Activated CD4-positive, alpha-beta T cell treated with anti-CD3 and anti-CD28 coated beads, Interleukin-2, amount 50 U/mL, for 1 hour (primary cell): Measurements from ENCODE around the gene GNAT2.
A peak's percentile ranks its signal among the peaks of the same experiment; 100 is the strongest.

Experiments
- DNase-seq: peaks from one replicate; pipeline ENCODE4 v3.0.0-alpha.2; 2020

The GNAT2 gene

DNA sequence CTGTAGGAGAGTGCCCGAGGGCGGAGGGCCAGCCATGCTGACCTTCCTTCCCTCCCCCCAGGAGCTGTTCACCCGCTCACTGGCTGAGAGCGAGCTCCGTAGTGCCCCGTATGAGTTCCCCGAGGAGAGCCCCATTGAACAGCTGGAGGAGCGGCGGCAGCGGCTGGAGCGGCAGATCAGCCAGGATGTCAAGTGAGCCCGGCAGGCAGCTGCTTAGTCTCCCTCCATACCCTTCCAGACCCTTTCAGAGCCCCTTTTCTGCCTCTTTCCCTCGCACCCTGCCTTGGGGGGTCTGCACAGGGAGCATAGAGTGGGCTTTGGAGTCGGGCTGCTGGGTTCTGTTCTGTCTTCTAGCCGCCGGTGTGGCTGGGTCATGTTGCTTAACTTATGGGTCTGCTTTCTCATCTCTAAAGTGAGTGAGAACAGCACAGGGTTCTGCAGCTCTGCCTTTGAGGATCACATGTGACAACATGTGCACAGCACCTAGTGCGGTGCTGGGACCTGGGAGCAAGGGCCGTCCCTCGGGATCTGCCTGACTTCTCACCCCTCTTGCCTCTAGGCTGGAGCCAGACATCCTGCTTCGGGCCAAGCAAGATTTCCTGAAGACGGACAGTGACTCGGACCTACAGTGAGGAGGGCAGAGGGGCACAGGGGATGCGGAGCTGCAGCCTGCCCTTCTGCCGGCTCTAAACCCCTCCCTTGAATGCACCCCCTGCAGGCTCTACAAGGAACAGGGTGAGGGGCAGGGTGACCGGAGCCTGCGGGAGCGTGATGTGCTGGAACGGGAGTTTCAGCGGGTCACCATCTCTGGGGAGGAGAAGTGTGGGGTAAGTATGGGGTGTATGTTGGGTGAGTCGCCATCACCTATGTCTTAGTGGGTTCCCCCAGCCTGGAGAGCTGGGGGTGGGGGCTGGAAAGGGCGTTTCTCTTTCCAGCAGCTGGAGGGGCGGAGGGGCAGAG lies 6.5 kb upstream of the GNAT2 start:
- no peak for DNase-seq

DNA sequence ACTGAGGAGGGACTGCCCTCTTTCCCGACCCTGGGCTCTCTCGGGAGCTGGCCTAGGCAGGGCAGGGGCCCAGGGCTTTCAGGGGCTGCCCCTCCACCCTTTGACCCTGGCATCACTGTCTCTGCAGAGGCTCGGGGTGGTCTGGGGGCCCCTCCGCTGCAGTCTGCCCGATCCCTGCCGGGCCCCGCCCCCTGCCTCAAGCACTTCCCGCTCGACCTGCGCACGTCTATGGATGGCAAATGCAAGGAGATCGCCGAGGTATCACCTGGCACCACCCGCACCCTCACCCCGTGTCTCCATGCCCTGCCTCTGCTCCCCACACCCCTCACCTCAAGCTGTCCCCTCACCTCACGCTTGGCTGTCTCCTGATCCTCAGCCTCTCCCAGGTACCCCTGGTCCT lies 5.8 kb upstream of the GNAT2 start:
- DNase-seq, result no peak

DNA sequence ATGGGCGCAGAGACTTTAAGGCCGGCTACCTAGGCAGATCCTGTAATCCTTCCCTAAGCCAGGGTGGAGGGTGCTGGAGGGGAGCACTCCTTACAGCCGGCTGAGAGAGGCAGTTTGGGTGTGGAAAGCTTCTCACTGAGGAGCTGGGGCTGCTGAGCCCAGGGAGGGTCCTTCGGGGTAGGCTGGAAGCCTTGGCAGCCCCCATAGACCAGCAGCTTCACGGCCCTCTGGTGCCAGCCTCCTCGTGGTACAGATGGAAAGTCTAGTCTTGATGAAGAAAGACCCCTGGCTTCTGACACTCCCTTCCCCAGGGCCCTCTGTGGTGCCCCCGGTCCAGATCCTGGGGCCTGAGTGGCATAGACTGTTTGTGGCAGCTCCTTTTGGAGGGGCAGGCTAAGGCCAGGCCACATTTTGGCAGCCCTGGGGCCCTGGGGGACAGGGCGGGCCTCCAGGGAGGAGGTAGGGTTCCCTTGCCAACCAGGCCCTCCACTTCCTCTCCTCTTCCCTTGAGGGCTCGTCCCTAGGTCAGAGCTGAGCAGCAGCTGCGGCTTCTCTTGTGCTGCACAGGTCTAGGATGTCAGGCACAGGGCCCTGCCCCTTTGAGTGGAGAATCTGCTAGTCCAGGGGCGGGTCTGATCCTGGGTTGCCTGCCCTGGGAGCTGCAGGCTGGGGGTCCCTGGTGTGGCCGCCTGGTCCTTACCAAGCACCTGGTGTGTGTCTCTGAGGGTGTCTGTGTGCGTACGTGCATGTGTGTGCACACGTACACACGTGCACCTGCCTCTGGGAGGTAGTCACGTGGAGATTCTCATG lies 5.0 kb upstream of the GNAT2 start:
- no peak for DNase-seq

DNA sequence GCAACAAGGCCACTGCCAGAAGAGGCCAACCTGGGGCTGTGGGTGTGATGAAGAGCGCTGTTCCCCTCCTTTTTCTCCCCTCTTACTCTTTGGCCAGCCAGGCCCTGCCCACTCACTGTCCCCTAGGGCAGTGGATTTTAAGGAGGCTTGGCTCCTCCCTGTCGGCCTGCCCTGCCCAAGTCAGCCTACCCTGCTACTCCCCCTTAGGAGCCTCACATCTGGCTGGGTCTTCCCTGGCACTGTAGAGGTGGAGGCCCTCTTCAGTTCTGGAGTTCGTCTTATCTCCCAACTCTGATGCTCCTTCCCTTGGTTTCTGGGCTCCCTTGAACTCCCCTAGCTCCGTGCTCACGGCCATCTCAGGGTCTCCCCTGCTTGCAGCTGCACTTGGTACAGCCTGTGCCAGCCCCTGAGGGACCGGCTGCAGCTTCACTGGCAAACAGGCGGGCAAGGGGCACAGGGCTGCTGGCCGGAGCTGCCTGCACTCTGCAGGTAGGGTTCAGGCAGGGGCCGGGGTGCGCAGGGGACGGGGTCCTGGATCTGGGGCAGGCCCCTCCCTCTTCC lies 4.3 kb upstream of the GNAT2 start:
- DNase-seq, result no peak

DNA sequence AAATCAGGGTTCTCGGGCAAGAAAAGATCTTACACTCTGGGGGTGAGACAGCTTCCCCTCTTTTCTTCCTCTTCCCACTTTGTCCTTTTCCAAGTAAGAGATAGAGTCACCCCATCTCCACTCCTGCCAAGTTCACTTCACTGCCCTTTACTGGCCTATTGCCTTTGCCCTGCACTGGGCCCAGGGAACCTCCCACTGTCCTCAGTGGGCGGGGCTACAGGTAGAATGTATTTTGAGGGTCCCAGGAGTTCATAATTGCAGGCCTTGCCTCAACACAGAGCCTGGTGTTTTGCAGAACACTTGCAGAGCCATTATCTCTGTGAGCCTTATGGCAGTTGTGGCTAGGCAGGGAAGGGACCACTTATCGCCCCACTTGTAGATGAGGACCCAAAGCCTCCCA lies 3.5 kb upstream of the GNAT2 start:
- no peak for DNase-seq

DNA sequence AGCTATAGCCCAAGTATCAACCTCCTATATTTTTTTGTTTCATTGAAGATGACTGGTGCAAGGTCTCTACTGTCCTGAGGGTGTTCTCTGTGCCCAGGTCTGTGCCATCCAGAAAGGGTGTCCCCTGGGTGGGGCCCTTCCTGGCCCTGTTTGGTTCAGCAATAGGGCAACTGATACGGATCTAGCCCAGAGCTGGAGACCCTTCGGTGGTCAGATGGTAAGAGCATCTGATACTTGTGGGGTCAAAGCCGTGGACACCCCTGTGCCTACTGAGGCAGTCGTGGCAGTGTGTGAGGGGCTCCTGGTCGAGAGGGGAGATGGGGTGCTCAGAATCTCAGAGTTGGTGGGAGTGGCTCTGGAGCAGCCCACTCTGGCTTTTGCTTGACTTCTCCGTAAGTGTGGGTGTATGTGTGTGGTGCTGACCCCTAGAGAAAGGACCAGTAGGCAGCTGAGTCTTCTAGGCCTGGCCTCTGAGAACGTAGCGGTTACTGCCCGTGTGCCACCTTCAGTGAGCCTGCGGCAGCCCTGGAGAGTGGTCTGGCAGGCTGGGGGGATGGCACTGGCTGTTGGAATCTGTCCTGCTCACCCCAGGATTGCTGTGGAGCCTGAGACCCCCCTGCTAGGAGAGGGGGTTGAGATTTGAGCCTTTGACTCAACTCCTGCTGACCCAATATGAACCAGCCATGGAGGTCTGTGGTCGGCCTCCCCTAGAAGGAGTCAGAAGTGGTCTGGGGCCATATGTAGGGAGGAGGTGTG lies 2.9 kb upstream of the GNAT2 start:
- no peak for DNase-seq

DNA sequence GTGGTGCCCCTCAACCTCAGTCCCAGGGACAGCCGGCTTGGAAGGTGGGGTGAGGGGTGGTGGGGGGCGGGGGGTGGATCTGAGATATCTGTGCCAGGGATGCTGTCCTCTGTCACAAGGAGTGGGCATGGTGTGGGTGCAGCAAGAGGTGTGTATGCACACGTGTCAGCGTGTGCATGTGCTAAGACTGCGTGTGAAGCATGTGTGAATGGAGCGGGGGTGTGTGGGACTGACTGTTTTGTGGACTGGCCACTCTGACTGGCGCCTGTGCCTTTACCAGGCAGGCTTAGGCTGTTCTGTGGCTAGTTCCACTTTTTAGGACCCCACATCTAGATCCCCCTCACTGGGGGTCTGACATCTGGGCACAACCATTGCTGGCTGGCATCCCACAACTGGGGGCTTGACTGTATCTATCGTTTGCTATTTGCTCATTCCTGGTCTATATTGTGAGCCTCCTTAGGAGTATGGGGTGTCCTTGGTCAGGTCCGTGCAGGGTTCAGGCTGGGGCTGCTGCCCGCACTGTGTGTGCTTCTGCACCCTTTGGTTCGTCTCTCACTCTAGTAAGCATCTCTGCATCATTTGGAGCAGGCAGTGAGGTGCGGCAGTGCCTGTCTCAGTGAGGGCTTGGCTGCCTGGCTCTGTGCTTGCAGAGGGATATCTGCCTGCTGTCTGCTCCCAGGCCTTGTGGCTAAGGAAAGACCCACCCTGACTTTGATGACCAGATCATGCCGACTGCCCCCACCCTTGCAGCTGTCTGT lies 2.1 kb upstream of the GNAT2 start:
- DNase-seq, result no peak

DNA sequence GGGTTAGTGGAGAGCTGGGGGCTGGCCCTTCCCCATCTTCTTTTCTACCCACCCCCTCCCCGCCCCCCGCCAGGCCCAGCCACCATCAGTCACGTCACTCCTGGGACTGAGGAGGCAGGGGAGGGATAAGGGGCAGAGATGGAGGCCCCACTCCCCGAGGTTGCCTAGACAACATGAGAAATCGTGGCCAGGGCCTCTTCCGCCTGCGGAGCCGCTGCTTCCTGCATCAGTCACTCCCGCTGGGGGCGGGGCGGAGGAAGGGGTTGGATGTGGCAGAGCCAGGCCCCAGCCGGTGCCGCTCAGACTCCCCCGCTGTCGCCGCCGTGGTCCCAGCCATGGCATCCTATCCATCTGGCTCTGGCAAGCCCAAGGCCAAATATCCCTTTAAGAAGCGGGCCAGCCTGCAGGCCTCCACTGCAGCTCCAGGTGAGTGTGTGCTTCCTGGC lies 1.4 kb upstream of the GNAT2 start:
- DNase-seq, result peak; percentile 98

DNA sequence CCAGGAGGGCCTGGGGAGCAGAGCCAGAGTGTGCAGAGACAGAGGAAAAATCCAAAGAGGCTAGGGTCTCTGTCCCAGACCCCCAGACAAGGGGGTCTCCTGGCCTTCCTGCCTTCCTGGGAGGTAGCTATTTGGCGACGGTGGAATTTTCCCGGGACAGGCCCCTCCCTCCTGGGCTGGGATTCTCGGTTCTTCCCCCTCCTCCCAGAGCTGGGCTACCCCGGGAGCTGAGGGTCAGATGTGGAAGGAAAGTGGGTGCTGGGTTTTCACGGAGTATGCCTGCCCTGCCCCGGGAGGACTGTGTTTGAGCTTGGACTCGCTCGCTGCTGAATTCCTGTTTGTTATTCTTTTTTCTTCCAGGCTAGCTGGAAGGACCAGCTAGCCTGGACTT lies 980 bp upstream of the GNAT2 start:
- DNase-seq, result no peak

DNA sequence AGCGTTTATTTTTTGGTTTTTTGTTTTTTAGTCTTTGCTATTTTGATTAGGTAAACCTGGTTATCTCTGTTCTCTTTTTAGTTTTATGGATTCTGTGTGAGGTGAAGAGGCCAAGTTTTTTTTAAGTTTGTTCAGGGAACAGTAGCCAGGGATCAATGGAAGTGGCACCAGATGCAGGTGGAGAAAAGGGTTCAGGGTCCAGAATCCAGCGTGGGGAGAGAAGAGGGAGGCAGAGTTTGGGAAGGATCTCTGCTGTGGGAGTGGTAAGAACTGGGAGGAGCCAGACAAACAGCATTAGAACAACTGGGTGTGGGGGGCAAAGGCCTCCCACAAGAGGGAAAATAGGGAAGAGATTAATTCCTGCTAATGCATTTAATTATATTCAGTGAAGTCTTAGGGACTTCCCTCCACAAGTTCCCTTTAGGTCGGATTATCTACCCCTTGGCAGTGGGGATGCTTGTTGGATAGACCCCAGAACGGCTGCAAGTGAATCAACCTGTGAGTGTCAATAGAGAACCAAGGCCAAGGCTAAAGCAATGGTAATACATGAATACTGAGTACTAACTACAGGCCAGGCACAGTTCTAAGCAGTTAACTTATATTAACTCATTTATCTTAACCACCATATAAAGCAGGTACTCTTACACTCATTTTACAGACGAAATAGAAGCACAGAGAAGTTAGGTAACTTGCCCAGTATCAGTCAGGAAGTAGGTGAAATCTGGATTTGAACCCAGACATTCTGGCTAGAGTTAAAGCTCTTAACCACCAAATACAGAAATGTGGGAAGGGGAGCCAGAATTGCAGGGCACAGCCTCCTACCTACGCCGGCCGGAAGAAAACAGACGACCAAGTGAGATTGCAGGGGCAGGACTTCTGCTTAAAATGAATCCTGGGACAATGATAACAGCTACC lies 498 bp downstream of the GNAT2 start:
- DNase-seq, result no peak

DNA sequence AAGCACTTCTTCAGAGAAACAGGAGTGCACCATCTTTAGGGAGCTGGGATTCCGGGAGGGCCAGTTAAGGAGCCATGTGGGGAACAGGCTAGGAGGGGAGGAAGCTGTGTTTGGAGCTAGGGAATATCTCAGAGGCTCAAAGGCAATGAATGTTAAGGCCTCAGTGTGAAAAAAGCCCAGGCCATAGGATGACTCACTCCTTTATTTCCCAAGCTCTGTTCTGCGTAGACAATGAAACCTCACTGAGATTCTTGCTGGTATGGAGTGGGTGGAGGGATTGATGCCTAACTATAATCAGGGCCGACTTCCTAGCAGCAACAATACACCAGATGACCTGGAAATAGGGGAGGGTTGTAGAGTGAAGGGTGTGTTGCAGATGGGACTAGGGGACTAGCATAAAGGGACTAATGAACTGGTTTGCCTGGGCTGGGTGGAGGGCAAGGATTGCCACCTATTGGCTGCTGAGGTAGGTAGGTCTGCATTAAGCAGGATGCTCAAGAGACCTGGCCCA lies 2.1 kb downstream of the GNAT2 start:
- DNase-seq, result no peak

DNA sequence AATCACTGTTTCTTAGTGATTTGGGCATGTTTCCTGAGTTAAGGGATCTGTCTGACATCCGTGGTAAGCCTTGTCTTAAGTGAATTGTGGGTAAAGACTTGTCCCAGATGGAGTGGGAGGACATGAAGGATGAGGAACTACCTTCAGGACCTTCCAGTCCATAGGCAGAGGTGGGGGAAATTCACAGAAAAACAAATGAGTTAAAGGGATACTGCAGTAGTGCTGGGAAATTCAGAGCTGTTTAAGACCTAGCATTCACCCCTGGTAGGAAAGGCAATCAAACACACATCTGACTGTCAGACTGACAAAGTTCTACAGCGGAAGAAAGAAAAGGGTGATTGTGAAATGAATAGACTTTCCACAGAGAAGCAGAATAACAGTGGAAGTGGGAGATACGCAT lies 3.0 kb downstream of the GNAT2 start:
- no peak for DNase-seq

DNA sequence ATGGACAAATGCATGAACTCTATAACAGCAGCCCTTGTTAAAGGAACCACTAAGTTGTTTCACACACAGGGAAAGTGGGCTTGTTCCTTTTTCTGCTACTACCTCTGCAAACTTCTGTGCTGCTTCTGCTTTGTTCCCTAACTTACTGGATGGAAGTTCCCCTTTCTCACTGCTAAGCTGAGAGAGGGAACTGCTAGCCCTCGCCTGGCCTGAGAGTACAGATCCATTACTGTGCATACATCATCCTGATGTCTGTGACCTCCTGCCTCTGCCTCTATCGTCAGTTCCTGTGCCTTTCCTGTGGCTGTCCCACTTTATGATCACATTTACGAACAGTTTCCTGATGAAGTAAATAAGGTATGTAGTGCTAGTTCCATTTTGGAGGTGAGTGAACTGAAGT lies 3.5 kb downstream of the GNAT2 start:
- DNase-seq, result no peak

DNA sequence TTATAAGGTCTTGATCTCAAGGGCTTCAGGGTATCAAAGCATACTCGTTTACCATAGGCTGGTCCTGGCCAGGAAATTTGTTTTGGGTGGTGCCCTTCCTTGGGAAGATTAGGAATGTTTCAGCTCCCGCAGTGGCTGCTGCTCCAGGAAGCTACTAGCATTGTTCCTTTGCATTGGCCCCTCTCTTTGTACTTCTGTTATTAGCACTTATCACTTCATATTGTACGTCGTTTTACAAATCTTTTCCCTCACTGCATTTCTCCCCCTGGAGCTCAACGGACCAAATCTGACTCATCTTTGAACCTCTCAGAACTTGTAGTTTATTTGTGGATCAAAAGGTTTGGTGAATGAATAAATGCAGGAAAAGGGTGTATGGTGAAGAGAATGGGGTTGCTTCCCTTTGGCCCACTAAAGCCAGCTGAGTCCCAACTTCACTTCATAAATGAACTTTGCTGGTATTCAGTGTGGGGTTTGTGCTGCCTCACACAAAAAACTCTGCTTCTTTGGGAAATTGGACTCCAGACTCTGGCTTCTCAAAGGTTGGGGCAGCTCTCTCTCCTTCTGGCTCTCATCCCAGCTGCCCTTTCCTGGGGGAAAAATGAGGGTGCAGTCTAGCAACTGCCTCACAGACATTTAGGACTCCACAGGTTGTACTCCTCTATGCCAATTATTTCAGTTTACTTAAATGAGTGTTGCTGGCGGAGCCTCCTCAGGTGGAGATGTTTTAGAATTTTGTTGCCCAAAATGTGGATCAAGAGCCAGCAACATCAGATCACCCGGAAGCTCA lies 5.9 kb downstream of the GNAT2 start:
- DNase-seq, result no peak

DNA sequence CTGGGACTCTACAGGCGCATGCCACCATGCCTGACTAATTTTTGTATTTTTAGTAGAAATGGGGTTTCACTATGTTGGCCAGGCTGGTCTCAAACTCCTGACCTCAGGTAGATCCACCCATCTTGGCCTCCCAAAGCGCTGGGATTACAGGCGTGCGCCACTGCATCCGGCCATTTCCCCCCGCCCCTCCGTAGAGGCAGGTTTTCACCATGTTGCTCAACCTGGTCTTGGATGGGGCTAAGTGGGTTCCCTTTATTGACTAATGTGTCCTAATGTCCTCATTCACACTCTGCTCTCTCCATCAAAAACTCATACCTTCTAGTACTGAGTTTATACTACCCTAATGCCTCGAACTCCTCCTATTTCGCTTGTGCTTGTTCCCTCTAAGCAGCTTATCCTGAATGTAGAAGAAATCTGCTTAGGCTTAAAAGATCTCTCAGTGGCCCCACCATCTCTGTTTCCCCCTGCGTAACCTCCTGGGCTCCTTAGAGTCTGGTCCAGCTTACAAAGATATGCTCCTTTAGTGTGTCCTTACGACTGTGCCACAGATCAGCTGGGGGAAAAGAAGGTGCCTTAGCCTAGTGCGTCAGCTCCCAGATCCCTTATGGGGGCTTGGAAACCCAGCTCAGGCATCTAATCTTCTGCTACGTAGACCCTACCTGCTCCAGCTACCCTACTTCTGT lies 8.0 kb downstream of the GNAT2 start:
- no peak for DNase-seq

DNA sequence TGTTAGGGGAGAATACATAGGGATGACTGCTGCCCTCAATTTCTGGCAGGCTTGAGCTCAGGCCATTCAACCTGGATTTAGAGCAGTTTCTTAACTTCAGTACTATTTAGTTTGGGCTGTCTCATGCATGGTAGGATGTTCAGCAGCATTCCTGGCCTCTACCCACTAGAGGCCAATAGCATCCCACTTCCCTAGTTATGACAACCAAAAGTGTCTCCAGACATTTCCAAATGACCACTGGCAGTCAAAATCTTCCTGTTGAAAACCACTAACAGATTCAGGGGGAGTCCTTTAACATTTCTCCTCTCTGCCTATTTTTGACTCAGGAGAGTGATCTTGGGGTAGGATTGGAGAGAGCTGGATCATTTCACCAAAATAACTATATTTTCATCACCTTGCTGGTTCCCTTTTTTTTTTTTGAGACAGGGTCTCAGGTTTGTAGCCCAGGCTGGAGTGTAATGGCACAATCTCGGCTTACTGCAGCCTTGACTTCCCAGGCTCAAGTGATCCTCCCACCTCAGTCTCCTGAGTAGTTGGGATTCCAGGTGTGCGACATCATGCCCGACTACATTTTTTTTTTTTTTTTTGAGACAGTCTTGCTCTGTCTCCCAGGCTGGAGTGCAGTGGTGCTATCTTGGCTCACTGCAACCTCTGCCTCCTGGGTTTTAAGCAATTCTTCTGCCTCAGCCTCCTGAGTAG lies 8.7 kb downstream of the GNAT2 start:
- no peak for DNase-seq

DNA sequence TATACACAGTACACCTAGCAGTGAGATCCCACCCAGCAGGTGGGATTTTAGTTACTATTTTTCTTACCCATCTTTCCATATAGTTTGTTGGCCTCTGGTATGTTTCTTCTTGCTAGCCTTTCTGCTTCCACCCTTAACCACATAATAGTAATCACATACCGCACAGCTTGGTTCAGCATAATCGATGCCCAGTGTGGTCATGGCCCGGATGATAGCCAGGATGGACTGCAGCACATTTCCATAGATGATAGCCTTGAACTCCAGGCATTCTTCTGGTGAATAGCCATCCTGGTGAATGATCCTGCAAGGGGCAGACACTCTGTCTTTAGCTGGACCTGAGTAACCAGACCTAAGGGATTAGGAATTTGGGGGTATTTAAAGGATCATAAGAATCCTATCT lies 9.5 kb downstream of the GNAT2 start:
- no peak for DNase-seq

DNA sequence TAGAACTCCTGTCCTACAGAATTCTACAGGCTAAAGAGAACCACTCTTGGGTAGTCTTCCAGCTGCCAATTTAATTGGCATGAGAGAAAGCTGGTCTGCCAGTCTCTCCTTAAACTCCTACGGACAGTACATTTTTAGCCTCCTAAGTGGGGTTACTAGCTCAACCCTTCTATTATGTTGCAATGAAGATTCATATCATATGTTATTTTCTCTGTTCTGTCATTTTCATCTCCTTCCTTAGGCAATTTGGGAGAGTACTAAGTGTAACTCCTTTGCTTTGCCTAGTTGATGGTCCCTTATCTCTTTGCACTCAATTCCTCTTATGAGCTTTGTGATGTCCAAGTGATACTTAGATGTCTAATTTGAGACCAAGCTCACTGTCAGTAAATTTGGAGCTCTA lies 14.0 kb downstream of the GNAT2 start:
- DNase-seq, result no peak

DNA sequence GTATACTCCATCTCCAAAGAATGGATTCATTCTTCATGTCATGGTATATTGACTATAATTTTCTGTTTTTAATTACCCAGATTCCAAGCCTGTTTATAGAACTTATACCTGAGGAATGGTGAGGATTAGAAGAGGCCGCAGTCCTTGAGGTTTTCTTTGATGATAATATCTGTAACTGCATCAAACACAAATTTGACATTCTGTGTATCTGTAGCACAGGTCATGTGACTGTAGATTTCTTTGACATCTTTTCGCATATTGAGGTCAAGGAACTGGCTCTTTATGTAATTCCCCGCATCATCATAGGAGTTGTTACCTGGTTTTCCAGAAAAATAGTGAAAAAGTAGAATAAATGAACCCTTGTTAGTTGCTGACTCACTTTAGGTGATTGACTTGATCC lies 16.2 kb downstream of the GNAT2 start:
- no peak for DNase-seq
